ENCODE data around the gene RAPGEF5.

RAPGEF5 gene

DNA sequence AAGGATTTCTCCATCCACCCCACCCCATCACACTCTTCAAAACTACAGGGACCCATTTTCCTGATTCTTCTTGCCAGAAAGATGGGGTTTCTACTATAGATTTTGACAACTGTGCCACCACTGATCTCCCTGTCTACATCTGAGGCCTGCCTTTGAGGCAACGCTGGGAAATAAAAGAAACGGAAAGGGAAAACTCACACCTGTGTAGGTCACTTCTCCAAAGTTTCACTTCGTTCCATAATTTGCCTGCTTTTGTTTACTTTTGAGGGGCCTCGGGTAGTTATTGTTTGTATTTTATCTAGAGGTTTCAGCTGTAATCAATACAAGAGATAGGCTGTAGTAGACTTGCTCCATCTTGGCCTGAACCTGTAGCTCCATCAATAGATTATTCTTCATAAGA lies 56.1 kb downstream of the RAPGEF5 start:
- DNase-seq: no peak

DNA sequence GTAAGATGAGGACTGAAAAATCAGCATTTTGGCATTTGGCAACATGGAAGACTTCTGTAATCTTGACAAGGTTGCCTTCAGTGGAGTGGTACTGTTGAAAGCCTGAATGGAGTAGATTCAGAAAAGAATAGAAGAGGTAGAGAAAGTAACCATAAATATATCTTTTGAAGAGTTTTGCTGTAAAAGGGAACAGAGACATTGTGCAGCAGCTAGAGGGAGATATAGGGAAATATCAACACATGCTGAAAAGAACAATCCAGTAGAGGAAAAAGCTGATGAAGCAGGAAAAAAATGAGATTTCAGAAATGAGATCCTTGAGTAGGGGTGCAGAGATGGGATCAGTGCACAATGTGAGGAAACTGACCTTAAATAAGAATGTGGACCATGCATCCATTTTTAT lies 60.0 kb downstream of the RAPGEF5 start:
- DNase-seq: no peak

- no peak for DNase-seq
Measured at GRCh38 chr7:22296265-22296566, 60.7 kb downstream of the RAPGEF5 start.

DNA sequence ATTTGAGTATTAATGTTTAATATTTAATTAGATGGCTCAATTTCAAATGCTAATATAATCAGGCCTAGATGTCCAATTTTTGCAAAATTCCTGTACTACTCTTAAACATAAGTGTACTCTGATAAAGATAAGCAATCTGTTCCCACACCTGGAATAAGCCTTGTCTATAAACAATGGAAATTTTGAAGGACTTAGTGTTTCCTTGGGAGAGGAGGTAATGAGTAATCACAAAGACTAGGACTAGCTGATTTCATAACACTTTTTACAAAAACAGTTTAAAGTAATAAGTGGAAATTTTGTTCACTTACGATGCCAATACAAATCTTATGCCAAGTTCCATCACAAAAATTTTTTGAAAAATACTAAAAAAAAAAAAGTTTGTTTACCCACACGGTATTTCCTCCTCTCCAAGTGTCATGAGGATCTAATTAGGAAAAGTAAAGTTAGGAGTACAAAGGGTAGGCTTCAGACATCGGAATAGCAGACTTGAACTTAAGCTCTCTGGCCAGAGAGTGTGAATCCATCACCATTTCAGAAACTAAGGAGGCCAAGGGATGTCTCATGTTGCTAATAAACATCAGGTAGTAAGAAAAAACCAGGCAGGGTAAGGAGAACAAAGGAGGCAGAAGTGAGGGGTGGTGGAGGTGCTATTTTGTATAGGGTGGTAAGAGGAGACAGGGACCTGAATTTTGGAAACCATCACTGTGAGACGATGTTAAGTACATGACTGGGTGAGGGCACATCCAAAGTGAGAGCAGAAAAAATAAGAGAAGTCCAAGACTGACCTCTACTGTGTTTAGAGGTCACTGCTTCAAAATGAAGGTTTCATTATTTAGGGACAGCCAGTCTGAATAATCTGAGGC lies 61.3 kb downstream of the RAPGEF5 start:
- no peak for DNase-seq

DNA sequence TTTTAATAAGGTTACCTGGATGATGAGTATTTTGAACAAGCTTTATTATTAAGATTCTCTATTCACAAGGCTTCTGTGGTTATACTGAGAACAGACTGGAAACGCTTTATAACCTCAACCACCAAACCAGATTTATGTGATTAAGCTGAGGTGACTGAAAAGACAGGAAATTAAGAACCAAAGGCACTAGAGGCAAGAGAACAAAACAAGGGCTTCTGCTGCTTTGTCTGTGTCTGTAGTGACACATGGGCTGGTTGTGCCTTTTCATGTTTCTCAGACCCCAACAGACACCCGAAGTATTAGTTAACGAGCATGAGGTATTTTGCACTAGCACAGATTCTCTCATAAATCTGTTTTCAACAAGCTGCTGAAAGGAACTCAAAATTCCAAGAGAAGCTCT lies 64.4 kb downstream of the RAPGEF5 start:
- DNase-seq: no peak

GRCh38 chr7:22291977-22292376 lies 65.0 kb downstream of the RAPGEF5 start:
- DNase-seq: no peak

- DNase-seq: no peak
Measured at GRCh38 chr7:22288202-22288601, 68.8 kb downstream of the RAPGEF5 start.

DNA sequence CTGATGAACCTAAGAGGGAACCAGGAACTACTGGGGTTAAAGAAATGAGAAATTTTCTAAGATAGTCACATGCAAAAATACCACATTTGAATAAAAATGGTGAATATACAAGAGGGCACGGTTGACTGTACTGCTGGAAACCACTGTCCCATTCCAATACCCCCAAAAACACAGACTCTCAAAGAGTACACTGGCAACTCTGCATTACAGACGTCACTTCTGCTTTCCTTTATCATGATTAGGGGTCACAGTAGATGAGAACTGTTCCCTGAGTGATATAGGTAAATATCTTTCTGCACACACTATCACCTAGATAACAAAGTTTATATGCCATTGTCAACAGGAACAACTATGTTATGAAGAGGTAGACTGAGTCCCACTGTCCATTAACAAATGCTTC lies 69.5 kb downstream of the RAPGEF5 start:
- DNase-seq: no peak

DNA sequence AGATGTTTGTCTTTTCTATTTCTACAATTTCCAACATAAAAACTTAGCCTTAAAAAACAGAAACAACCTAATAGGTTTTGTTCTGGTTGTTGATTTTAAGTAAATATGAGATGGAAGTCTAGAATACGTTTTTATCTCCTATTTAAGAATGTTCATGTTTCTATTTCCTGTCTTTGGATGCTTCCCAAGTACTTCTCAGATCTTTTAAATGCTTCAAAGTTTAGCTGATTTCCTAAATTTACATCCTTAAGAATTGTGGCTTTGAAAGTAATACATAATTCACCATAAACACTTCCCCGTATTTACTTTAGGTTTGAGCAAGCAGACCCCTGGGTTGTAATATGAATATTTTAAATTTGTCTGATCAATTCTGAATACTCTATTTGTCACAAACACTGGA lies 70.5 kb downstream of the RAPGEF5 start:
- no peak for DNase-seq

DNA sequence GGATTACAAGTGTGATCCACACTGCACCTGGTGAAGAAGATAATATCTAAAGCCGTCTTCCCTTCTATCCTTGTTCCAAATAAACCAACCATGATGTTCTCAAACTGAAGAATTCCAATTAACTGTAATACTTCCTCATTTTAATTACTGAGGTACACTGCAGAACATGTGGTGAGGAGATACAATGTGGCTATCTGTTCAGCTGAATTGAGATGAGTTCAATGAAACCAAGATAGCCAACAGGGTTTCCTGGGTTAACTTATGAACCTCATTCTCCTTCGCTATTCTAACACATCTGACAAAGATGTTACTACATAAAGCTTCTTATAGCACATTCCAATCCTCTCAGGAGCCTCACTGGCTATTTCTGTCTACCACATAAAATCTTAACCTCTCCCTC lies 75.5 kb downstream of the RAPGEF5 start:
- DNase-seq: no peak

DNA sequence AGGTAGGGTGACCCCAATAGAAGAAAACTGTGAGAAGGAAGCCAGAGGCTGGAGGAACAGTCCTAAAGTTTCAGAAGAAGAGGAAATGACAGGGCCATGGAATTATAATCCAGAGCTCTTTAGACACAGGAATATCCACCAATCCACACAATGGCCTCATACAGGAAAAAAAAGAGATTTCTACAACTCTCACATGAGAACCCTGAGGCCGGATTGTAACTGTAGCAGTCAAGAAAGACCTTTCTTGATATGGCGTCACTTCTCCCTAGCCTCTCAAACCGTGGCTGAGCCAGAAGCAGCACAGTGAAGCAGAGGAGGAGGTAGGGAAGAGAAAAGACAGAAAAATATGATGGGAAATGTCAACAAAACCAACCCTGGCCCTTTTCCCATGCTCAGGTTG lies 76.9 kb downstream of the RAPGEF5 start:
- no peak for DNase-seq

- DNase-seq: no peak
Measured at GRCh38 chr7:22278660-22279059, 78.3 kb downstream of the RAPGEF5 start.

- DNase-seq: no peak
Measured at GRCh38 chr7:22277375-22277774, 79.6 kb downstream of the RAPGEF5 start.

DNA sequence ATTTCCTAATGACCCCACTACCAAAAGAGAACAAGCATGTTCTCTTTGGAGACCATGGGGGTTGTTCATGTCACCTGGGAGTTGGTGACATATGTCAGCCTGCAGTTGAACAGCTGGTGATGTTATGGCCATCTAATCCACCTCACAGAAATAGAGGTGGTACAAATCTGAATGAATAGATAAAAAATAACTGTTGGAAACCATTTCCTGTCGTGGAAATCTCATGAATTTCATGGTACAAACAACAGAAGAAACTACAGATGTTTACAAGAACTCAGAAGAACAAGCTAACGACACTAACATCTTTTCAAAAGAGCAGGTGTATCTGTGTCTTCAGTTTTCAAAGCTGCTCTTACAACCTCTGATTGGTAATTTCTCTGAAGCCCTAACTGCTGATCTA lies 81.3 kb downstream of the RAPGEF5 start:
- DNase-seq: no peak

- no peak for DNase-seq
Measured at GRCh38 chr7:22271311-22271710, 85.6 kb downstream of the RAPGEF5 start.

- no peak for DNase-seq
Measured at GRCh38 chr7:22270371-22270770, 86.6 kb downstream of the RAPGEF5 start.

- DNase-seq: no peak
Measured at GRCh38 chr7:22269963-22270362, 87.0 kb downstream of the RAPGEF5 start.

GRCh38 chr7:22268884-22269421 lies 88.0 kb downstream of the RAPGEF5 start:
- DNase-seq: no peak

DNA sequence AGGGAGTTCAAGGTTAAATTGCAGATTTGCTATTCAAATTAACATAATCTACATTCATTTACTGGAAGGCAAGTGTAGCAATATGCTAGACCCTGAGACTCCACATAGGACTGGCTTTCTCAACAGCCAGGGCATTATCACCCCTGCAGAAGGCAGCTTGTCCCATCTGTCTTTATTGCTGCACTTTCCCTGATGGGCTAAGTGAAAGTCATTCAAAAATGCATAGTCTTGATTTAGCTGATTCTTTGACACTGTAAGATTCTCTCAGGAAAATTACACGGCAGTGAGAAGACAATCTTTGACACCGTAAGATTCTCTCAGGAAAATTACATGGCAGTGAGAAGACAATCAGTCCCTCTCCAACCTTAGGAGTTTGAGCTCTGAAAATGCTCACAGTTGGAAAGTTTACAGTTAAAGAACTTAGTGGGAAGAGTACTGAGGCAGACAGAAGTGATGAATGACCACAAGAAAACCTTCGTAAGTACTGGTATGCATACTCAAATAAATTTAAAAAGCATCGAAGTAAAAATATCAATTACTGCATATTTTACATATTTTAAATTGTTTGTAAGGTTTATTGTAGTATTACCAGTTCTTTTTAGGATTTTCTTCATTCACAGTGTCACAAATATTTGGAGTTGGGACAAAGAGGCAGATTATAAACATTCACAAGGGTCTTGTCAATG lies 88.9 kb downstream of the RAPGEF5 start:
- DNase-seq: no peak

DNA sequence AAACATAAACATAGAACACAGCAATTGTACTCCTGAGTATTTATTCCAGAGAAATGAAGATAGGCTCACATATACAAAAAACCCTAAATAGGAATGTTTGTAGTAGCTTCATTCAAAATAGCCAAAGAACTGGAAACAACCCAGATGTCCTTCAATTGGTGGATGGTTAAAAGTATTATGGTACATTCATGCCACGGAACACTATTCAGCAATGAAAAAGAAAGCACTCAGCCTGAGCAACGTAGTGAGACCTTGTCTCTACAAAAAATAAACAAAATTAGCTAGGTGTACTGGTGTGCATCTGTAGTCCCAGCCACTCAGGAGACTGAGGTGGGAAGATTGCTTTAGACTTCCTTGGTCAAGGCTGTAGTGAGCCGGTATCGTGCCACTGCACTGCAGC lies 94.4 kb downstream of the RAPGEF5 start:
- DNase-seq: no peak

GRCh38 chr7:22256541-22257096 lies 100.3 kb downstream of the RAPGEF5 start:
- no peak for DNase-seq

- no peak for DNase-seq
Measured at GRCh38 chr7:22255834-22256233, 101.1 kb downstream of the RAPGEF5 start.

- no peak for DNase-seq
Measured at GRCh38 chr7:22255342-22255741, 101.6 kb downstream of the RAPGEF5 start.

DNA sequence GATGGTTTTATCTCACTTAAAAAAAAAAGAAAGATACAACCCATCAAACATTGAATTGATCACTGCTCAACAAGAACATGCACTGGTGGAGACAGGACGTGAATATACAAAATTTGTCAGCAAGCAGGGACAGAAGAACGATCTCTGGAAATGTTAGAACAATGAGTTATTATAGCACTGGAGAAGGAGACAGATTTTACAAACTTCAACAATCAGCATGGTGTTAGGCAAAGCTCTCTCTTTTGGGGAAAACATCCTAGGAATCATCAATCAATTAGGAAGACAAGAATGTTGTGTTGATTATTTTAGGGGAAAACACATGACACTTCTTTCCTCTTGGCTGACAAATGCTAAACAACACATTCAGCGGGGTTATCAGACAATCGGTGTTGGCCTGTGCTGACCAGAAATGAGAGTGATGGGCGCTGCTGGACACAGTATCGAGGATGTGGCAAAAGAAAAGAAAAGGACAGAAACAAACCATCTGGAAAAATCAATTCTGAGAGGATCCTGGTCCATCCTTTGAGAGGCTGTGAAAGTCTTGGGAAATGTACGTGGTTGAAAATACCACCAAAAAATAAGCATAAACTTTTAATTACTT lies 103.9 kb downstream of the RAPGEF5 start:
- DNase-seq: no peak
